ENCODE results near the gene POLD2.

DNA sequence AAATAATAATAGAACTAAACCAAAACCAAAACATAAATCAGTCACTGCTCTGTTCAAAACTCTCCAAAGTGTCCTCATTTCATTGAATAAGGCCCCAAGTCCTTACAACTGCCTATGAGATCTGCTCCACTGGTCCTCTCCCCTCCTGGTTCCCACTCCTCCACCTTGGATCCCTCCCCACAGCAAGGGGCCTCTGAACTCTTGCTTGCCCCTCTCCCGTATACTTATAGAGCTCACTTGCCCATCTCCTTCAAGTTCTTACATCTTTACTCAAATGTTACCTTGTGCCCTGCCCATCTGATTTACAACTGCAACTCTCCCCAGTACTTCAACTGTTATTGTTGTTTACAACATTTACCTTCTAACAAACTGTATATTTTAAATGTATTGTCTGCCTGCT lies 819 bp downstream of the POLD2 start:
- TF ChIP-seq, protein P1, sequence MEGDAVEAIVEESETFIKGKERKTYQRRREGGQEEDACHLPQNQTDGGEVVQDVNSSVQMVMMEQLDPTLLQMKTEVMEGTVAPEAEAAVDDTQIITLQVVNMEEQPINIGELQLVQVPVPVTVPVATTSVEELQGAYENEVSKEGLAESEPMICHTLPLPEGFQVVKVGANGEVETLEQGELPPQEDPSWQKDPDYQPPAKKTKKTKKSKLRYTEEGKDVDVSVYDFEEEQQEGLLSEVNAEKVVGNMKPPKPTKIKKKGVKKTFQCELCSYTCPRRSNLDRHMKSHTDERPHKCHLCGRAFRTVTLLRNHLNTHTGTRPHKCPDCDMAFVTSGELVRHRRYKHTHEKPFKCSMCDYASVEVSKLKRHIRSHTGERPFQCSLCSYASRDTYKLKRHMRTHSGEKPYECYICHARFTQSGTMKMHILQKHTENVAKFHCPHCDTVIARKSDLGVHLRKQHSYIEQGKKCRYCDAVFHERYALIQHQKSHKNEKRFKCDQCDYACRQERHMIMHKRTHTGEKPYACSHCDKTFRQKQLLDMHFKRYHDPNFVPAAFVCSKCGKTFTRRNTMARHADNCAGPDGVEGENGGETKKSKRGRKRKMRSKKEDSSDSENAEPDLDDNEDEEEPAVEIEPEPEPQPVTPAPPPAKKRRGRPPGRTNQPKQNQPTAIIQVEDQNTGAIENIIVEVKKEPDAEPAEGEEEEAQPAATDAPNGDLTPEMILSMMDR (IDR thresholded peaks at IDR 0.05): no peak
- TF ChIP-seq POLR2A (IDR thresholded peaks at IDR 0.05) (no peak), EP300 (IDR thresholded peaks at IDR 0.05) (no peak)
